GM12864 (cell line): ENCODE results near the gene NLRX1.
A peak's percentile ranks its signal among the peaks of the same experiment; 100 is the strongest.

Source experiments
- DNase-seq: peaks from one replicate; pipeline ENCODE4 v3.0.0-alpha.2; 2011; ENCODE audit warnings: low read depth
- H3K4me3 ChIP-seq: 2 replicates; pipeline ENCODE4 v1.5.1; 2011; ENCODE audit warnings: mild to moderate bottlenecking, low read depth, low read length, control low read depth
- TF ChIP-seq, protein P1 (sequence below): IDR thresholded peaks from 2 replicates; pipeline ENCODE4 v1.5.1; 2011; ENCODE audit warnings: low read depth, mild to moderate bottlenecking, moderate library complexity, low read length, control low read depth, inconsistent platforms; ENCODE audit errors: missing control alignments

NLRX1 gene

DNA sequence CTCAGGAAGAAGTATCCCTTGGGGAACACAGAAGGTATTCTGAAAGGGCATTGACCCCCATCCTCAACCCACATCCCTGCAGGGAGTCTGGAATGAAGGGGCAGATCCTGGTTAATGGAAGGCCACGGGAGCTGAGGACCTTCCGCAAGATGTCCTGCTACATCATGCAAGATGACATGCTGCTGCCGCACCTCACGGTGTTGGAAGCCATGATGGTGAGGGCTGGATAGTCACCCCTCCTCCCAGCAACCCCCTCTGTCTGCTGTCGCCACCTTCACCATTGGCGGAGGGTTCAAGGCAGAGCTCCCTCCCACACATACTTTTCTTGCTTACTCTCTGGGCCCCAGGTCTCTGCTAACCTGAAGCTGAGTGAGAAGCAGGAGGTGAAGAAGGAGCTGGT lies 14.3 kb upstream of the NLRX1 start:
- H3K4me3 ChIP-seq: no peak overlapping the region
- DNase-seq: no peak
- TF ChIP-seq, protein P1, sequence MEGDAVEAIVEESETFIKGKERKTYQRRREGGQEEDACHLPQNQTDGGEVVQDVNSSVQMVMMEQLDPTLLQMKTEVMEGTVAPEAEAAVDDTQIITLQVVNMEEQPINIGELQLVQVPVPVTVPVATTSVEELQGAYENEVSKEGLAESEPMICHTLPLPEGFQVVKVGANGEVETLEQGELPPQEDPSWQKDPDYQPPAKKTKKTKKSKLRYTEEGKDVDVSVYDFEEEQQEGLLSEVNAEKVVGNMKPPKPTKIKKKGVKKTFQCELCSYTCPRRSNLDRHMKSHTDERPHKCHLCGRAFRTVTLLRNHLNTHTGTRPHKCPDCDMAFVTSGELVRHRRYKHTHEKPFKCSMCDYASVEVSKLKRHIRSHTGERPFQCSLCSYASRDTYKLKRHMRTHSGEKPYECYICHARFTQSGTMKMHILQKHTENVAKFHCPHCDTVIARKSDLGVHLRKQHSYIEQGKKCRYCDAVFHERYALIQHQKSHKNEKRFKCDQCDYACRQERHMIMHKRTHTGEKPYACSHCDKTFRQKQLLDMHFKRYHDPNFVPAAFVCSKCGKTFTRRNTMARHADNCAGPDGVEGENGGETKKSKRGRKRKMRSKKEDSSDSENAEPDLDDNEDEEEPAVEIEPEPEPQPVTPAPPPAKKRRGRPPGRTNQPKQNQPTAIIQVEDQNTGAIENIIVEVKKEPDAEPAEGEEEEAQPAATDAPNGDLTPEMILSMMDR: no peak

DNA sequence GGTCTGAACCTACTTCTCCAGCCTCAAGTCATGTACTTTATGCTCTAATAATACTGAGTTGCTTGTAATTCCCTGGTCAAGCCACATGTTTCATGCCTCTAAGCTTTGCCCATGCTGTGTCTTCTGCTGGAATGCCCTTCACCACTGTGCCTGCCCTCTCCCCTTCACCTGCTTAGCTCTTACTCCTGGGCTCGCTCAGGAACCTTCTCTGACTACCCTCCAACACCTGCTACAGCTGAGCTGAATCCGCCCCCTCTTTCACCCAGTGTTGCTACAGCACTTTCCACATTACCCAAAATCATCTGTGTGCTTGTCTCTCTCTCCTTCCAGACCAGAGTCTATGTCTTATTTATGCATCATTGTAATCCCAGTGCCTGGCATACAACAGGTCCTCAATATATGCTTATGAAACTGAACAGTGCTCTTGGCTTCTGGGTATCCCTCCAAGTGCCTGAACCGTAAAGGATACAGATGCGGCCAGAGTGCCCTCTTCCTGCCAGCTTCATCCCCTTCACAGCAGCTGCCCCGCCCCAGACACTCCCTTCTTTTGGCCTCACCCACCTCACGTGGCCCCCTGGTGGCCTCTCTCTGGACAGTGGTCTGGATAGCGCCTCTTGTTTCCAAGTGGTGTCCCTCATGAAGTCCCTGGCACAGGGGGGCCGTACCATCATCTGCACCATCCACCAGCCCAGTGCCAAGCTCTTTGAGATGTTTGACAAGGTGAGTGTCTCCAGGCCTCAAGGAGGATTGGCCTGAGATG lies 12.6 kb upstream of the NLRX1 start:
- no peak for DNase-seq
- TF ChIP-seq, protein P1: peak; percentile 2
- no peak overlapping the region for H3K4me3 ChIP-seq

DNA sequence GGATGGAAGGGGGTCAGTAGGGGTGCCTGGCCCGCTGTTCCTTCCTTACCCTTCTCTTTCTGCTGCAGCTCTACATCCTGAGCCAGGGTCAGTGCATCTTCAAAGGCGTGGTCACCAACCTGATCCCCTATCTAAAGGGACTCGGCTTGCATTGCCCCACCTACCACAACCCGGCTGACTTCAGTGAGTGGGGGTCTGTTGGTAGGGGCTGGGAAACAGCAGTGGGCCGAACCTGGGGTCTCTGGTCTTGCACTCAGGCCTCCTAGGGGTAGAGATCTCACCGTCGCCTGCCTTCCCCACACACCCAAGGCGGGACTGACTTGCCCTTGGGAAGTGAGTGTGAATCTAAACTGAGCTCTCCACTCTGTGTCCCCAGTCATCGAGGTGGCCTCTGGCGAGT lies 12.0 kb upstream of the NLRX1 start:
- TF ChIP-seq, protein P1: no peak
- no peak for DNase-seq
- no peak overlapping the region for H3K4me3 ChIP-seq

DNA sequence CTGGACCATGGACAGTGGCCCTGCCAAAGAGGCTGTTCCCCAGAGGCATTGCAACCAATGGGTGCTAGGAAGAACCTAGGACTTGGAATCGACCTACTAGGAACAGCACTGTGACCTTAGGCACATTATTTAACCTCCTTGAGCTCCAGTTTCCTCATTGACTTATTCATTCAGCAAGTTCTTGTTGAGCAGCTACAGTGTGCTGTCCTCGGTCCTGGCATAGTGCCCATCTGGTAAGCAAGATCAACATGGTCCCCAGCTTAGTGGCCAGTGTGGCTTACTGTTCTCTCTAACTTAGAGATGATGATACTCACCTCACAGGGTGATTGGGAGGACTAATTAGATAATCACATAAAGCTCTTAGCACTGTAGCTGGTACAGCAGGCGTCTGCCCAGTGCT lies 11.5 kb upstream of the NLRX1 start:
- DNase-seq: no peak
- TF ChIP-seq, protein P1: no peak
- no peak overlapping the region for H3K4me3 ChIP-seq

DNA sequence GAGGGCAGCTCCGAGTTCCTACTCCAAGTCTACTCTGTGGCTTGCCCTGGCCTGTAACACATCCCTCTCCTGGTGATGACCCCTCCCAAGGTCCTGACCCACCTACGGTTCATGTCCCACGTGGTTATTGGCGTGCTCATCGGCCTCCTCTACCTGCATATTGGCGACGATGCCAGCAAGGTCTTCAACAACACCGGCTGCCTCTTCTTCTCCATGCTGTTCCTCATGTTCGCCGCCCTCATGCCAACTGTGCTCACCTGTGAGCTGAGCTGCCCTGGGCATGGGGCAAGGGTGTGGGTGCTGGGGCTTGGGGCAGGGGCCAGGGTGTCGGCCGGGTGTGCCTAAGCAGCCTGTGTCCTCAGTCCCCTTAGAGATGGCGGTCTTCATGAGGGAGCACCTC lies 10.1 kb upstream of the NLRX1 start:
- DNase-seq: no peak
- no peak overlapping the region for H3K4me3 ChIP-seq
- TF ChIP-seq, protein P1: no peak

DNA sequence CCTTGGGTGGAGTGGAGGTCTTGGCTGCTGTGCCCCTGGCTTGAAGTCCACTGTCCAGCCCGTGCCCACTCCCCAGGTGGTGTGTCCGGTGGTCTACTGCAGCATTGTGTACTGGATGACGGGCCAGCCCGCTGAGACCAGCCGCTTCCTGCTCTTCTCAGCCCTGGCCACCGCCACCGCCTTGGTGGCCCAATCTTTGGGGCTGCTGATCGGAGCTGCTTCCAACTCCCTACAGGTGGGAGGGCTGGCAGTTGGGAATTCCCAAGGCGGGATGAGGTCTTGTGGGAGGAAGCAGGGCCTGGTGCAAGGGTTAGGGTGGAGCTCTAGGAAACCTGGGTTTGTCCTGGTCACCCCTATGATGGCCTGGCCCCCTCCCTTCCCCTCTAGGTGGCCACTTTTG lies 8.4 kb upstream of the NLRX1 start:
- no peak for DNase-seq
- H3K4me3 ChIP-seq: no peak overlapping the region
- TF ChIP-seq, protein P1: no peak

DNA sequence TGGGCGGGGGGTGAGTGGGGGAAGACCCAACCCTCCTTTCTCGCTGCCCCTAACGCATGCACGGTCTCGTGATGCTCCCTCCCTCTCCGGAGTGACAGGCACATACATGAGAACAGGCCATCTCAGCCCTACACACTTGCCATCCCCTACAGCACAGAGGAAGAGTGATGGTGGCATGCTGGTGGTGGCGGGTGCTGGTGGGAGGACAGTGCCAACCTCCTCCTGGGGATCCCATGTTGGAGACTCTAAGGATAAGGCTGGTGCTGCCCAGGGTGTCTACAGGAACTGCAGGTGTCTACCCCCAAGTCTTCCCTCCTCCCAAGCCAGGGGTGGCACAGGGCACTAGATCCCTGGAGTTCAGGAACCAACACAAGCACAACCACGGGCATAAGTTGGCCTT lies 6.7 kb upstream of the NLRX1 start:
- H3K4me3 ChIP-seq: no peak overlapping the region
- TF ChIP-seq, protein P1: no peak
- no peak for DNase-seq
